Measurements from ENCODE around the gene RAB38. TPM values are rescaled to one million over a fixed set of nuclear protein-coding genes. Genes with fewer than 3 reads are reported as not detected.

The RAB38 gene
- total RNA-seq, 4 donors from 2014 or later, result 1.3 to 56.8 (median 7.2) TPM; not detected in 1

DNA sequence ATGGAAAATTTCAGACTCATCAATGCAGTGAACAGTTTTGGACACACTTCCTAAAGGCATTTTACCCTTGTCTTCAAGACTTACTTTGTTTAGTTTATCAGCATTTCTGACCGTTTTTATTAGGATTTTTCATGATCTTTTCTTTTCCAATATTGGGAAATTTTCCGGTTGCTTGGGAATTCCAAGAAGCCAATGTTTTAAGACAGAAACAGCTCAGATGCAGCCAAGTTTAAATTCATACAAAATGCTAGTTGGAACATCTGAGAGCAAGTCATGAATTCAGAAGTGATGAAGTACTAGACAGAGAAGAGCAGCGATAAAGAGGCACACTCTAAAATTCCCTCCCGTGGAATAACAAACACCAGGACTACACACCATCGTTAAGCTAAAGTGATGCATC, 68.6 kb downstream of the RAB38 start:
- Histone ChIP-seq H3K27me3 (no peaks in the 10 kb centered on the region), H3K9me3 (no peaks in the 10 kb centered on the region), H3K4me1 (no peaks in the 10 kb centered on the region), H3K27ac (no peak overlapping the region), H3K4me3 (no peak overlapping the region), H3K36me3 (no peaks in the 10 kb centered on the region)
- no peak for DNase-seq
- intact Hi-C loops (cut with DNase I; ENCODE audit: low total_unique reads), result no loop called here
- TF ChIP-seq POLR2A (IDR thresholded peaks at IDR 0.05), result no peak

DNA sequence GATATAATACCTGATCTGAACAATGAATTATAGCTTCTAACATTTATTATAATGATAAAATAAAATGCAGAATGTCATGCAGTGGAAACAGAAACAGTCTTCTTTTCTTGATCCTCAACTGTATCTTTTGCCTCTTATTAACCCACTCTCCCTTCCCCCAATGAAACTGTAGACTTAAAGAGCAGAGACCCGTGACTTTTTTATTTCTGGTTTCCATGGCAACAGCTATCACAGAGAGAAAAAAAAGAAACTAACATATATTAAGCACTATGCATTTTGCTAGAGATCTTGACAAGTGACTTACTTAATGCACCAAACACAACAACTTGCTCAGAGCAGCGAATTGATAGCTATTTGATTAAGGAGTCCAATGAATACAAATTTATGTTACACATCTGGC, 69.3 kb downstream of the RAB38 start:
- no peak overlapping the region for H3K4me3 ChIP-seq
- H3K36me3 ChIP-seq, result no peaks in the 10 kb centered on the region
- H3K9me3 ChIP-seq, result no peaks in the 10 kb centered on the region
- H3K27me3 ChIP-seq, result no peaks in the 10 kb centered on the region
- TF ChIP-seq POLR2A (IDR thresholded peaks at IDR 0.05) (no peak), CTCF (IDR thresholded peaks at IDR 0.05) (no peak)
- H3K27ac ChIP-seq, result no peak overlapping the region
- H3K4me1 ChIP-seq, result no peaks in the 10 kb centered on the region
- intact Hi-C loops (cut with DNase I; ENCODE audit: low total_unique reads), result no loop called here
- DNase-seq, result no peak

GRCh38 chr11:88105526-88105925, 69.7 kb downstream of the RAB38 start:
- DNase-seq, result no peak
- intact Hi-C loops (cut with DNase I; ENCODE audit: low total_unique reads), result no loop called here

DNA sequence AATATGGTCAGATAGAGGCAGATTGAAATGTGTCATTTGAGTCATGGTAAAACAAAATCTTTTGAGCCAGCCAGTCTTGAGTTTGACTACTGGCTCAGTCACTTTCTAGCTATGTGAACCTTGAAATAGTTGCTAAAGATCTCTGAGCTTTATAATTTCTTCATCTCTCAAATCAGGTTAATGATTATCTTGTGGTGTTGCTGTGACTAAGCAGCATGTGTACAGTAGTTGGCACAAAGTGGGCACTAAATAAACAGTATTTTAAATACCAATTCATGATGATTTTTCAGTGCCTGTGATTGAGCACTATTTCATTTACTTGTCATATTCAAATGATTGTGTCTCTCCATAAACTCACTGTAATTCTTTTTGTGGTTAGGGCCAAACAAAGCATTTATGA, 70.8 kb downstream of the RAB38 start:
- Histone ChIP-seq H3K27me3 (no peaks in the 10 kb centered on the region), H3K4me1 (no peaks in the 10 kb centered on the region), H3K9me3 (no peaks in the 10 kb centered on the region), H3K36me3 (no peaks in the 10 kb centered on the region), H3K4me3 (no peak overlapping the region), H3K27ac (no peak overlapping the region)
- TF ChIP-seq CTCF (IDR thresholded peaks at IDR 0.05) (no peak), POLR2A (IDR thresholded peaks at IDR 0.05) (no peak)
- no peak for DNase-seq
- intact Hi-C loops (cut with DNase I; ENCODE audit: low total_unique reads), result no loop called here

More at GRCh38 chr11:88105526-88105925, 69.7 kb downstream of the RAB38 start:
- TF ChIP-seq POLR2A (IDR thresholded peaks at IDR 0.05), result no peak
- no peak for TF ChIP-seq CTCF (IDR thresholded peaks at IDR 0.05)
- no peak overlapping the region for H3K4me3 ChIP-seq
- H3K4me1 ChIP-seq, result no peaks in the 10 kb centered on the region
- H3K36me3 ChIP-seq, result no peaks in the 10 kb centered on the region
- H3K9me3 ChIP-seq, result no peaks in the 10 kb centered on the region
- H3K27ac ChIP-seq, result no peak overlapping the region
- no peaks in the 10 kb centered on the region for H3K27me3 ChIP-seq

- DNase-seq, result no peak
- TF ChIP-seq CTCF (IDR thresholded peaks at IDR 0.05), result no peak
- TF ChIP-seq POLR2A (IDR thresholded peaks at IDR 0.05), result no peak
- H3K9me3 ChIP-seq, result no peaks in the 10 kb centered on the region
- no peak overlapping the region for H3K4me3 ChIP-seq
- H3K27ac ChIP-seq, result no peak overlapping the region
- H3K4me1 ChIP-seq, result no peaks in the 10 kb centered on the region
- H3K36me3 ChIP-seq, result no peaks in the 10 kb centered on the region
- no peaks in the 10 kb centered on the region for H3K27me3 ChIP-seq
- intact Hi-C loops (cut with DNase I; ENCODE audit: low total_unique reads), result no loop called here
These were observed 71.7 kb downstream of the RAB38 start for GRCh38 chr11:88103337-88104206.

Measured in uterus (tissue), 4 donors.